ENCODE data around the gene TGM6.

Gene TGM6

DNA sequence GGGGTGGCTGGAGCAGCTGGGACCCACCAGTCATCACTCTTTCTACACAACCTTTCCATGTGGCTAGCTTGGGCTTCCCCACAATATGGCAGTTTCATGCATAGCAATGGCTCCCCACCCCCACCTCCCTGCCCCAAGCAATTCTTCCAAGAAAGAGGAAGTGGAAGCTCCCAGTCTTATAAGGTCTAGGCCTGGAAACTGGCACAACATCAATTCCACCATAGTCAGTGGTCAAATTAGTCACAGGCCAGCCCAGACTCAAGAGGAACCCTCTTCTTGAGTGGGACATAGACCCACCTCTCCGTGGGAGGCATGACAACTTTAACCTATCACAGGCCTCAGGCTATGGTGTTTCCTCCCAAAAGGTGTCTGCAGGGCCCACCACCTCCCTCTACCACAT, 17.7 kb downstream of the TGM6 start:
- Histone ChIP-seq H4K20me1 (ENCODE audit: insufficient read depth, low read length, poor library complexity, severe bottlenecking) (no peaks in the 10 kb centered on the region), H3K9ac (ENCODE audit: low read depth, low read length, poor library complexity, severe bottlenecking) (no peak overlapping the region), H3K79me2 (ENCODE audit: insufficient read depth, low read length) (no peaks in the 10 kb centered on the region), H3K9me3 (ENCODE audit: insufficient read depth, low read depth, low read length) (no peaks in the 10 kb centered on the region), H3F3A (ENCODE audit: low read depth) (no peaks in the 10 kb centered on the region), H3K27me3 (ENCODE audit: insufficient read depth, low read length, poor library complexity, severe bottlenecking) (no peaks in the 10 kb centered on the region), H3K9me2 (replicated peaks; ENCODE audit: low read depth, low read length) (no peaks in the 10 kb centered on the region), H3K4me1 (ENCODE audit: insufficient read depth, low read length, poor library complexity, severe bottlenecking) (no peaks in the 10 kb centered on the region), H2AFZ (ENCODE audit: low read length) (no peak overlapping the region), H3K36me3 (ENCODE audit: insufficient read depth, low read length) (no peaks in the 10 kb centered on the region), H3K4me2 (ENCODE audit: low read depth, low read length, poor library complexity, severe bottlenecking) (no peak overlapping the region), H3K4me3 (ENCODE audit: low read length, poor library complexity, severe bottlenecking) (no peak overlapping the region)
- TF ChIP-seq, protein P1, sequence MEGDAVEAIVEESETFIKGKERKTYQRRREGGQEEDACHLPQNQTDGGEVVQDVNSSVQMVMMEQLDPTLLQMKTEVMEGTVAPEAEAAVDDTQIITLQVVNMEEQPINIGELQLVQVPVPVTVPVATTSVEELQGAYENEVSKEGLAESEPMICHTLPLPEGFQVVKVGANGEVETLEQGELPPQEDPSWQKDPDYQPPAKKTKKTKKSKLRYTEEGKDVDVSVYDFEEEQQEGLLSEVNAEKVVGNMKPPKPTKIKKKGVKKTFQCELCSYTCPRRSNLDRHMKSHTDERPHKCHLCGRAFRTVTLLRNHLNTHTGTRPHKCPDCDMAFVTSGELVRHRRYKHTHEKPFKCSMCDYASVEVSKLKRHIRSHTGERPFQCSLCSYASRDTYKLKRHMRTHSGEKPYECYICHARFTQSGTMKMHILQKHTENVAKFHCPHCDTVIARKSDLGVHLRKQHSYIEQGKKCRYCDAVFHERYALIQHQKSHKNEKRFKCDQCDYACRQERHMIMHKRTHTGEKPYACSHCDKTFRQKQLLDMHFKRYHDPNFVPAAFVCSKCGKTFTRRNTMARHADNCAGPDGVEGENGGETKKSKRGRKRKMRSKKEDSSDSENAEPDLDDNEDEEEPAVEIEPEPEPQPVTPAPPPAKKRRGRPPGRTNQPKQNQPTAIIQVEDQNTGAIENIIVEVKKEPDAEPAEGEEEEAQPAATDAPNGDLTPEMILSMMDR (conservative IDR thresholded peaks at IDR 0.05; ENCODE audit: low read length), result no peak
- no peak for TF ChIP-seq EZH2phosphoT487 (IDR thresholded peaks at IDR 0.05; ENCODE audit: borderline replicate concordance)

DNA sequence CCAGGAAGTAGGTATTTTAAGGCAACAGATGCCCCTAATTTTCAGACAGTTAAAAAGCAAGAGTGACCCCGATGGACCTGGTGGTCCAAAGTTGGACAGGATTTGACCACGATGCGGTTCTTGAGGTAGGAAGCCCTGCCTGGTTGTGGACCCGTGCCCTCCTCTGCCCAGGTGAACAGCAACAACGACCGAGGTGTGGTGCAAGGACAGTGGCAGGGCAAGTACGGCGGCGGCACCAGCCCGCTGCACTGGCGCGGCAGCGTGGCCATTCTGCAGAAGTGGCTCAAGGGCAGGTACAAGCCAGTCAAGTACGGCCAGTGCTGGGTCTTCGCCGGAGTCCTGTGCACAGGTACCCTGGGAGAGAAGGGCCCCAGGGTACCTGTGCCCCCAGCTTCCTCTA, 18.7 kb downstream of the TGM6 start:
- H3K9me3 ChIP-seq (ENCODE audit: insufficient read depth, low read depth, low read length), result no peaks in the 10 kb centered on the region
- no peak overlapping the region for H3K9ac ChIP-seq (ENCODE audit: low read depth, low read length, poor library complexity, severe bottlenecking)
- no peaks in the 10 kb centered on the region for H3K4me1 ChIP-seq (ENCODE audit: insufficient read depth, low read length, poor library complexity, severe bottlenecking)
- H3K79me2 ChIP-seq (ENCODE audit: insufficient read depth, low read length), result no peaks in the 10 kb centered on the region
- H2AFZ ChIP-seq (ENCODE audit: low read length), result no peak overlapping the region
- H3K4me3 ChIP-seq (ENCODE audit: low read length, poor library complexity, severe bottlenecking), result no peak overlapping the region
- no peak overlapping the region for H3K4me2 ChIP-seq (ENCODE audit: low read depth, low read length, poor library complexity, severe bottlenecking)
- no peaks in the 10 kb centered on the region for H3K36me3 ChIP-seq (ENCODE audit: insufficient read depth, low read length)
- H3K27me3 ChIP-seq (ENCODE audit: insufficient read depth, low read length, poor library complexity, severe bottlenecking), result no peaks in the 10 kb centered on the region
- H4K20me1 ChIP-seq (ENCODE audit: insufficient read depth, low read length, poor library complexity, severe bottlenecking), result no peaks in the 10 kb centered on the region
- H3F3A ChIP-seq (ENCODE audit: low read depth), result no peaks in the 10 kb centered on the region
- no peaks in the 10 kb centered on the region for H3K9me2 ChIP-seq (replicated peaks; ENCODE audit: low read depth, low read length)
- TF ChIP-seq, protein P1 (conservative IDR thresholded peaks at IDR 0.05; ENCODE audit: low read length), result no peak
- no peak for TF ChIP-seq EZH2phosphoT487 (IDR thresholded peaks at IDR 0.05; ENCODE audit: borderline replicate concordance)

DNA sequence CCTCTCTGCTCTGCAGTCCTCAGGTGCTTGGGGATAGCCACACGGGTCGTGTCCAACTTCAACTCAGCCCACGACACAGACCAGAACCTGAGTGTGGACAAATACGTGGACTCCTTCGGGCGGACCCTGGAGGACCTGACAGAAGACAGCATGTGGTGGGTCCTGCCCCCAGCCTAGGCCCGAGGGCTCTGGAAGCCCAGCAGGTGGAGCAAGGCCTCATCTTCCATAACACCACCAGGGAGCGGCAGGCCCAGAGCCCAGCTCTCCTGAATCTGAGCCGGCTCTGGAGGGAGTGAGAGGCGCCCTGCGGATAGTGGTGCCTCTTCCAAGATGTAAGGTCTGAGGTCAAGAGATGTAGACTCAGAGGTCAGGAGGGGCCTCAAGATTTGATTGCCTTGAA, 19.6 kb downstream of the TGM6 start:
- Histone ChIP-seq H3K4me1 (ENCODE audit: insufficient read depth, low read length, poor library complexity, severe bottlenecking) (peaks cover 4% of the 10 kb centered on the region), H3K4me2 (ENCODE audit: low read depth, low read length, poor library complexity, severe bottlenecking) (no peak overlapping the region), H3K27me3 (ENCODE audit: insufficient read depth, low read length, poor library complexity, severe bottlenecking) (no peaks in the 10 kb centered on the region), H3F3A (ENCODE audit: low read depth) (no peaks in the 10 kb centered on the region), H3K9ac (ENCODE audit: low read depth, low read length, poor library complexity, severe bottlenecking) (no peak overlapping the region), H3K9me3 (ENCODE audit: insufficient read depth, low read depth, low read length) (no peaks in the 10 kb centered on the region), H4K20me1 (ENCODE audit: insufficient read depth, low read length, poor library complexity, severe bottlenecking) (no peaks in the 10 kb centered on the region), H3K36me3 (ENCODE audit: insufficient read depth, low read length) (no peaks in the 10 kb centered on the region), H3K4me3 (ENCODE audit: low read length, poor library complexity, severe bottlenecking) (no peak overlapping the region), H2AFZ (ENCODE audit: low read length) (no peak overlapping the region), H3K9me2 (replicated peaks; ENCODE audit: low read depth, low read length) (no peaks in the 10 kb centered on the region), H3K79me2 (ENCODE audit: insufficient read depth, low read length) (no peaks in the 10 kb centered on the region)
- TF ChIP-seq, protein P1 (conservative IDR thresholded peaks at IDR 0.05; ENCODE audit: low read length), result no peak

Data from Loucy (cell line).